IPS-18c (cell line): ENCODE results near the gene MTRF1L.

Experiments used
- H3K4me3 ChIP-seq: 2 replicates; pipeline ENCODE4 v1.7.0; 2013; ENCODE audit warnings: low read depth, mild to moderate bottlenecking, low read length, moderate library complexity; ENCODE audit not compliant: insufficient read depth
- H3K9me3 ChIP-seq: one replicate; pipeline ENCODE4 v1.6.1; 2013; ENCODE audit warnings: mild to moderate bottlenecking, low read length, moderate library complexity; ENCODE audit not compliant: control insufficient read depth, insufficient read depth

MTRF1L gene

GRCh38 chr6:153002613-153003365, at the start of gene MTRF1L:
Gene MTRF1L, minus strand, starts transcription at chr6:153002709. Its CDS starts 24 bp downstream, at chr6:153002685.
- no peaks in the 10 kb centered on the region for H3K9me3 ChIP-seq
- peak within 1 kb of the TSS; percentile 94 for H3K4me3 ChIP-seq

- H3K4me3 ChIP-seq, result no peak overlapping the region
- no peaks in the 10 kb centered on the region for H3K9me3 ChIP-seq
These were observed 49.3 kb upstream of the MTRF1L start for GRCh38 chr6:153051801-153052200.

- H3K9me3 ChIP-seq, result no peaks in the 10 kb centered on the region
- H3K4me3 ChIP-seq, result no peak overlapping the region
These were observed 46.1 kb upstream of the MTRF1L start for GRCh38 chr6:153048631-153049030.

- H3K9me3 ChIP-seq, result no peaks in the 10 kb centered on the region
- H3K4me3 ChIP-seq, result no peak overlapping the region
These were observed 44.9 kb upstream of the MTRF1L start for GRCh38 chr6:153047386-153047785.

- Histone ChIP-seq H3K9me3 (no peaks in the 10 kb centered on the region), H3K4me3 (no peak overlapping the region)
These were observed 42.8 kb upstream of the MTRF1L start for GRCh38 chr6:153045271-153045670.

- H3K9me3 ChIP-seq, result no peaks in the 10 kb centered on the region
- H3K4me3 ChIP-seq, result no peak overlapping the region
These were observed 41.8 kb upstream of the MTRF1L start for GRCh38 chr6:153044295-153044694.

GRCh38 chr6:153043719-153044118, 41.2 kb upstream of the MTRF1L start:
- H3K4me3 ChIP-seq, result no peak overlapping the region
- H3K9me3 ChIP-seq, result no peaks in the 10 kb centered on the region

GRCh38 chr6:153038378-153039057, 36.0 kb upstream of the MTRF1L start:
- H3K9me3 ChIP-seq, result no peaks in the 10 kb centered on the region
- no peak overlapping the region for H3K4me3 ChIP-seq

GRCh38 chr6:153034139-153034538, 31.6 kb upstream of the MTRF1L start:
- Histone ChIP-seq H3K4me3 (no peak overlapping the region), H3K9me3 (no peaks in the 10 kb centered on the region)

- Histone ChIP-seq H3K4me3 (no peak overlapping the region), H3K9me3 (no peaks in the 10 kb centered on the region)
These were observed 29.9 kb upstream of the MTRF1L start for GRCh38 chr6:153032255-153032882.

- Histone ChIP-seq H3K9me3 (no peaks in the 10 kb centered on the region), H3K4me3 (no peak overlapping the region)
These were observed 28.9 kb upstream of the MTRF1L start for GRCh38 chr6:153031335-153031955.

GRCh38 chr6:153028963-153029362, 26.5 kb upstream of the MTRF1L start:
- H3K4me3 ChIP-seq, result no peak overlapping the region
- H3K9me3 ChIP-seq, result no peaks in the 10 kb centered on the region

- no peak overlapping the region for H3K4me3 ChIP-seq
These were observed 25.8 kb upstream of the MTRF1L start for GRCh38 chr6:153028286-153028685.

GRCh38 chr6:153027480-153027879, 25.0 kb upstream of the MTRF1L start:
- H3K9me3 ChIP-seq, result no peaks in the 10 kb centered on the region
- H3K4me3 ChIP-seq, result no peak overlapping the region

More at GRCh38 chr6:153028286-153028685, 25.8 kb upstream of the MTRF1L start:
- no peaks in the 10 kb centered on the region for H3K9me3 ChIP-seq

- H3K9me3 ChIP-seq, result no peaks in the 10 kb centered on the region
- no peak overlapping the region for H3K4me3 ChIP-seq
These were observed 22.2 kb upstream of the MTRF1L start for GRCh38 chr6:153024709-153025017.

GRCh38 chr6:153023977-153024708, 21.6 kb upstream of the MTRF1L start:
- H3K4me3 ChIP-seq, result no peak overlapping the region
- no peaks in the 10 kb centered on the region for H3K9me3 ChIP-seq

GRCh38 chr6:153018355-153018754, 15.8 kb upstream of the MTRF1L start:
- Histone ChIP-seq H3K9me3 (peaks cover 2% of the 10 kb centered on the region), H3K4me3 (no peak overlapping the region)
